ENCODE measurements around the gene WNT9A.
A peak's percentile ranks its signal among the peaks of the same experiment; 100 is the strongest.

Gene WNT9A

DNA sequence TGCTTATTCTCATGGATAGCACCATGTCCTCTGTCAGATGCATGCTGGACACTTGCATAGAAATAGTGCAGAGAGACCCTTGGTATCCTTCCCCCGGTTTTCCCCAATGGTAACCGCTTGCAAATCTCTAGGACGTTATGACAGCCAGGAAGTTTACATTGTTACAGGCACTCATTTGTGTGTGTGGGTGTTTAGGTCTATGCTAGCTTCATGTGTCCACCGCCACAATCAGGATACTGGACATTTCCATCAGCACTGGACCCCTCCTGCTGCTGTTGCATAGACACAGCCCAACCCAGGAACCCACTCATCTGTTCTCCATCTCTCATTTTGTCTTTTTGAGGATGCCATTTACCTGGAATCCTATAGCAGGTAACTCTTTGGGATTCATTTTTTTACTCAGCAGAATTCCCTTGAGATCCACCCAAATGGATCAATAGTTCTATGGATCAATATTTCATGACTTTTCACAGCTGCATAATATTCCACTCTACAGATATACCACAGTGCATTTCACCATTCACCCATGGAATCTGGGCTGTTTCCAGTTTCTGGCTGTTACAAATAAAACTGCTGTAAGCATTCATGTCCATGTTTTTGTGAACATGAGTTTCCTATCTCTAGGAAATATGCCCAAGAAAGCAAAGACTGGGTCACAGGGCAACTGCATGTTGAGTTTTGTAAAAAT is 6.6 kb upstream of the WNT9A start:
- no peak for DNase-seq (ENCODE audit: low spot score)

DNA sequence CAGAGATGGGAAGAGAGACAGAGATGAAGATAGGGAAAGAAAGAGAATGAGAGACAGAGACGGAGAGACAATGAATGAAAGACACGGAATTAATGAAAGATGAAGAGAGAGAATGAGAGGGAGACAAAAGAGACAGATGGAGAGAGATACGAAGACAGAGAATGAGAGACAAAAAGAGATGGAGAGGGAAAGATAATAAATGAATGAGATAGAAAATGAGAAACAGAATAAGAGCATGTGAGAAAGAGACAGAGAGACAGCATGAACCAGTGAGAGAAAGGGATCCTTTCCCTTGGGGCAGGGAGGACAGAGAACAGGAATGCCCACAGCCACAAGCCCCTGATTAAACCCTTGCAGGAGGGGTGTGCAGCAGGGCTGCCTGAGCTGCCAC is 5.3 kb upstream of the WNT9A start:
- no peak for DNase-seq (ENCODE audit: low spot score)

DNA sequence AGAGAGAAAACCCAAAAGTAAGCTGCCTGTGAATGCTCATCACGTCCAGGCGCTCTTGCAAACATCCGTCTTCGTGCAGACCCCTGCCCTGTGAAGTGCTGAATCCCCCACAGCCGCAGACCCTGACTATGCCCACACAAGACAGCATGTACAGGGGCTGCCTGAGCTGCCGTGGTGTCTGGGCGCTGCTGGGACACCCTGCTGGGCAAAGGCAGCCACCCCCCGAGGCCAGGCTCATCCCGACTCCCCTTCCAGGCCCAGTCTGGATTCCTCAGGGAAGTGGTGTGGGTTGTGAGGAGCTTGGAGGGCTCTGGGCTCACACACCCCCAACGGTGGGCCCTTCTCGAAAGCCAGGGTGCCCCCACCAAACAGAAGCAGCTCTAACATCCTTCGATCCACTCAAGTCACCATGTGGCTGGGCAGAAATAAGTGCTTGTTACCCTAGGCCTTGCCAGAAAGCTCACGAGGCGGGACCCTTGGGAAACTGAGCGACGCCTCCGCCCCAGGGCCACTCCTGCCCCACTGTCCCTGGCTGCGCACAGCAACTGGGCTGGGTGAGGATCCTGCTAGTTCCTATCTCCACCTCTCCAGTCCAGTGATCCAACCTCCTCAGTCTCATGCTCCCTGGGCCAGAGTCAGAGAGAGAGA is 4.8 kb upstream of the WNT9A start:
- DNase-seq (ENCODE audit: low spot score), result no peak

- no peak for DNase-seq (ENCODE audit: low spot score)
These were observed 4.1 kb upstream of the WNT9A start for GRCh38 chr1:227951624-227952373.

DNA sequence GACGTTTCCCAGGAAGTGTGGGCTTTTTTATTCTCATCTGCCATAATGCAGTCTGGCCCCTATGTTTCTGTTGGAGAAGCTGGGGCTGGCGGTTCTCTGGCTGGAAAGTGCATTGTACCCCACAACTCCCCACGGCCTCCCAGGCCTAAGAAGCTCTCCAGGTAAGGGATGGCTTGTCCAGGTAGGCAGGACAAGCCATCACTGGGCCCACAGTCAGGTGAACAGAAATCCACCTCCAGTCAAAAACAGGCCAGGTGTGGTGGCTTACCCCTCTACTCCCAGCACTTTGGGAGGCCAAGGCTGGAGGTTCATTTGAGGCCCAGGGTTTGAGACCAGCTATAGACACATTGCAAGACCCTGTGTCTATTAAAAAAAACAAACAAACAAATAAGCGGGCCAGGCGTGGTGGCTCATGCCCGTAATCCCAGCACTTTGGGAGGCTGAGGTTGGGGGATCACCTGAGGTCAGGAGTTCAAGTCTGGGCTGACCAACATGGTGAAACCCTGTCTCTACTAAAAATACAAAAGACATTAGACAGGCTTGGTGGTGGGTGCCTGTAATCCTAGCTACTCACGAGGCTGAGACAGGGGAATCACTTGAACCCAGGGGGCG is 3.1 kb upstream of the WNT9A start:
- no peak for DNase-seq (ENCODE audit: low spot score)

GRCh38 chr1:227949954-227950734 is 2.4 kb upstream of the WNT9A start:
- no peak for DNase-seq (ENCODE audit: low spot score)

DNA sequence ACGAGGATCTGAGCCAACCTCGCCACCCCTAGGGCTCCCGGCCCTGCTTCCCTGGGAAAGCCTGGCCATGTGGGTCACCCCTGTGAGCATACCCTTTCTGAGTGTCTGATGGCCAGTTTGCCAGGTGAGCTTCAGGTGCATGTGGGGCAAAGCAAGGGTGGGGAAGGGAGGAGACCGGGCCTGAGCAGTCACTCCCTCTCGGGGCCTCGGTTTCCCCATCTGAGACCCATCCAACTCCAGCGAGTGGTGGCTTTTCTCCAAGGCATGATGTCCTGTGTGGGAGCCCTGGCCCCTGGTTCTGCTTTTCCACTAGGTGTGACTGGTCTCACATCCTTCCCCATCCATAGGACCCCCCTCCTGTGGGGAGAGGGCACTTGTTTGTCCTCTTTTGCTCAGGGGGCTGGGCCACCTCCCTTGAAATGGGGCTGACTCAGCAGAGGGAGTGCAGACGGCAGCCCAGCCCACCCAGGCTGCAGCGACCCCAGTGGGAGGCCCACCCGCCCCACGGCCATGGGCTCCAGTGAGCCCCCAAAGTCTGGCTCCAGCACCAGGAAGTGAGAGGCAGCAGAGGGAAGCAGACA is 1.7 kb upstream of the WNT9A start:
- DNase-seq (ENCODE audit: low spot score), result no peak

DNA sequence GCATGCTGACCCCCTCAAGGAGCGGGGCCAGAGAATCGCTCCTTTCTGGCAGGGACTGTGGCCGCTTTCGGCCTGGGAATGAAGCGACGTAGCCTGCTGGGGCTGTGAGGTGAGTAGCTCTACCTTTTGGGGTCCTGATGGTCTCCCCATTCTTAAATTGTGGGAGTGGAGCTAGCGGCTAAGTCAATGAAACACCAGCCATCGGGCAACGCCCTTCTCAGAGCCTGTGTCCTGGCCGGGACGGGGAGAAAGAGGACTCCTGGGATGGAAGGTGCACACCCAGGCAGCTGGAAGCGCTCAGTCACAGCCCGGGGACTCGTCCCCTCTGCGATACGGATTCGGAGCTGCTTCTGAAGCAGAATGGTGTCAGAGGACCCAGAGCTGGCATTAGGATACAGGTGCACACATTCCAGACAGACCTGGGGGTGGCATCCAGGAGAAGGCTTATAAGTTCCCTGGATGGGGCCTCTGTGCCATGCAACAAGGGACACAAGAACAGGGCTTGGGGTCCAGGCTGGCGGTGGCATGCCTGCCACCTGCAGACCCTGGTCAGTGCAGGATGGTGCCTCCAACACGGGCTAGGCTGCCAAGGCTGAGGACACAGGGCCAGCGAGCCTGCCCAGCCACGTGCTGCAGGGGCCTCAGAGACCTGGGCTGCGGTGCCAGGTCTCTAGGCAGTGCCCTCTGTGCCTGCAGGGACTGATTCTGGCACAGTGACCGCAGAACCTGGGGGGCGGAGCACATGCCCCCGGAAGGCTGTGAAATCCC is 945 bp upstream of the WNT9A start:
- no peak for DNase-seq (ENCODE audit: low spot score)

DNA sequence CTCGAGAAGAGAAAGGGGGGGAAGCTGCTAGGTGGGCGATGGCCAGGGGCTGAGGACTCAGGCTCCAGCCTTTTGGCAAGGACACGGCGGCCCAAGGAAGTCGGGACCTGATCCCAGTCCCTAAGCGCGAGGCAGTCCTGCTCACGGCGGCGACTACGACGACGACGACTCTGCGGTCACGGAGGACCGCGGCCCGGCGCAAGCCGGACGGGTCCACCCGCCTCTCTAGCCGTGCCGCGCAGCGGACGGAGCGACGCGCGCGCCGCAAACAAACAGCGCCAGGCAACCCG is 401 bp downstream of the WNT9A start:
- DNase-seq (ENCODE audit: low spot score), result peak; percentile 69

DNA sequence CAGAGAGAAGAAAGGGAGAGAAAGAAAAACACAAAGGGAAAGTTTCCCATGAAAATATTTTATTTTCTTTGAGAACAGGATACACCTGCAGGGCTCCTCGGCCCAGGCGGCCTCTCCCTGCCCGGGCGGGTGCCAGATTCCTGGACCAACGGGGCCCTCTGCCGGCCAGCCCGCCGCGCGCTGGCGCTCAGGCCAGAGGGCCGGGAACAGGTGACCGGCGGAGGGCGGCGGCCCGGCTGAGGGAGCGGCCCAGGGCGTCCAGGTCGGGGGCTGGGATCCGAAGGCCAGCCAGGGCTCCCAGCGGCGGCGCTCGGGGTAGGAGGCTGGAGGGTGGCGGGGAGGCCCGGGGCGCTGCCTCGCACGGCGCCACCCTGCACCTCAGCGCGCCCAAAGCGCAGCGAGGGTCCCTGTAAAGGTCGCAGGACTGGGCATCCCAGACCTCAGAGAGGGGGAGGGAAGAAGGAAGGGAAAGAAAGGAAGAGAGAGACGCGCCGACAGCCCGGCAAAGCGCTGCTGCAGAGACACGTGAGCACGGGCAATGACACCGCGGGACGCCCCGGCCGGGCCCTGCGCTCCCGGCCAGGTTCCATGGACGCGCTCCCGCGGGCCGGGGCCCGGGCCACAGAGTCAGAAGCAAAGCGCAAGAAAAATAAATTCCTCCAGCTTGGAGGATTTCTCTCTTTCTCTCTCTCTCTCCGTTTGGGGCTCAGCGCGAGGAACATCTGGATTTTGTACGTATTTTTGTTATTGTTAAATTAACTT is 927 bp downstream of the WNT9A start:
- peak; percentile 96 for DNase-seq (ENCODE audit: low spot score)

DNA sequence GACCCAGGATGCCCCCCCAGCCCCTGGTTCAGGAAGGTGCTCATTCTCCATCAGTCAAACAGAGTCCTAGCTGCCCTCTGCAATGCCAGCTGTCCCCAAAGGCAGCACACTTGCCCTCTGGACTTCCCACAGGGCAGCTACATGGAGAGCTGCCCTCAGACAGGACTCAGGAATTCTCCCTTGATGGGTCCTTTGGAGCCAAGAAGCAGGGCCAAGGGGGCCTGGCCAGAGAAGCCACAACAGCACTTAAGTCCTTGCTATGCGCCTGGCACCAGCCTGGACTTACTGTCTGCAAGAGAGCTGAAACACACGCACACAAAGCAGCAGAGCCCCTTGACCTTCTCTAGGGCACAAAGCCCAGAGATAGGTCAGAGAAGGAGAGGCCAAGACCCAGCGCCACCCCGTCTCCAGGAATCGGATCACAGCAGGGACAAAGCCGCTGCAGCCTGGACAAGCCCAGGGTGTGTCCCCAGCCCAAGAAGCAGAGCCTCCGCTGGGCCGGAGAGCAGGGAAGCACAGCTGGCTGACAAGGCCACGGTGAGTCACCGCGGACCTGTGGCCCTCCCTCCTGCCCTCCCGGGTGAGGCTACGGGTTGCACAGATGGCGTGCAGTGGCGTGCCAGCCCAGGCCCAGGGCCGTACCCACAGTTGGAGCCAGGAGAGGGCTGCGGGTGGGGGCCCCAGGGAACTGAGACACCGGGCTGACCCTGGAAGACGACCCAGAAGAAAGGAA is 1.7 kb downstream of the WNT9A start:
- DNase-seq (ENCODE audit: low spot score), result no peak

DNA sequence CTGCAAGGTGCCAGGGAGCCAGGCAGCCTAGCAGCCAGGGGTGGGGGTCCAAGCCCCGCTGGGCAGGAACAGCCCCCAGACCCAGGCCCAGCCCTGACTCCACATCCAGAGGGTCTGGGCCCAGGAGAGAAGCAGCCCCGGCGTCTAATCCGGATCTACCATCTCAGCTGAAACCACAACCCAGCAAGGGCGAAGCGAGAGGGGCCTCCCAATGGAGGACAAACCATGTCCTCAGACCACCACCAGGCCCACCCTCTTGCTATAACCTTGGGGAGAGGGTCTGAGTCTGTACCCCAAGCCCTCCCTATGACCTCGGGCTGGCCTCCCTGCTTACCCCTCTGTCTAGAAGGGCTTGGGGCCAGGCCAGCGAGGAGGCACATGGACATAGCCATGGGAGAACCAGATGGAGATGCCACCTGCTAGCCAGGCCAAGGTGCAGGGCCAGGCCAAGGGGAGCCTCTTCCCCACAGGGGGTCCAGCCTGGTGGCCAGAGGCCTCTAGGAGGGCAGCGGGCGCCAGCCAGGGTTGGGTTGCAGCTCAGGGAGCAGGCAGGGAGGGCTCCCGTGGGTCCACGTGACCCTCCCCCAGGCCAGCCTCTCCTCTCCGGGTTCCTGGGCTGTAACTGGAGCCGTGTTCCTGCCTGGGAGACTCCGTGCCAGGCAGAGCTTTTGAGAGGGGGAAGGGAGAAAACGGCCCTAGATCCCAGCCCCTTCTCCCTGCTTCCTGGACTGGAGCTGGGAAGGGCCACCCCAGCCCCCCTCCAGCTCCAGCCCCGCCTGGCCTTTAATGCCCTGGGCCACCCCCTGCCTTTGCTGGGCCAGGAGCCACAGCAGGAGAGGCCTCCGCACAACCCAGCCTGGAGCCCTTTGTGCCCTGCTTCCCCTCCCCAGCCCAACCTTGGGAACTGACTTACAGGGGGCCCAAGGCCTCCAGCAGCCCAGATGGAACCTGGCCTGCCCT is 2.5 kb downstream of the WNT9A start:
- DNase-seq (ENCODE audit: low spot score), result no peak

DNA sequence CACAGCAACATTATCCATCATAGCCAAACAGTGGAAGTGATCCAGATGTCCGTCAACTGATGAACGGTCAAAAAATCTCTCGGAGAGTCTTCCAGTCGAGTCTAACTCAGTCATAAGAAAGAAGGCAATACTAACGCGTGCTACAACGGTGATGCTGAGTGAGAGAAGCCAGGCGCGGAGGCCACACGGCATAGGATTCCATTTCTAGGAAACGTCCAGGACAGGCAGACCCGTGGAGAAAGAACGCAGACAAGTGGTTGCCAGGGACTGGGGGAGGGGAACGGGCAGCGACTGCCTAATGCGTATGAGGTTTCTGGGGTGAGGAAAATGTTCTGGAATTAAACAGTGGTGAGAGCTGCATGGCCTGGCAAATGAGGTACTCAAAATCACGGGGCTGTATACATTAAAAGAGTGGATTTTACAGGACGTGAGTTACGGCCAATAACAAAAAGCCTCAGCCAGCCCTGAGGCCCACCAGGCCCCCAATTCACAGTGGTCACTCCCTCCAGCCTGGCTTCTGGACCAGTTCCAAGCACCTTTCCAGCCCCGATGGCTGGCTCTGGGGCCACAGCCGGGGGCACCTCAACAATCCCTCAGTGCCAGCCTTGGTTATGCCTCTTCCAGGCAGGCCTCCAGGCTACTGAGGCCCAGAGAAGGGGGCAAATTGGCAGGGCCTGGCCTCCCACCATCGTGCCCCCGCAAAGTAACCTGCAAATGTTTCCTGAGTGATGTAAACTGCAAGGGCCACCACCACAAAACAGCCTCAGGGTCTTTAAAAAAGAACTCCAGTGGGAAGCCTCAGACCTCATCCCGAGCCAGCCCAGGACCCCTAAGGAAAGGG is 3.4 kb downstream of the WNT9A start:
- no peak for DNase-seq (ENCODE audit: low spot score)

DNA sequence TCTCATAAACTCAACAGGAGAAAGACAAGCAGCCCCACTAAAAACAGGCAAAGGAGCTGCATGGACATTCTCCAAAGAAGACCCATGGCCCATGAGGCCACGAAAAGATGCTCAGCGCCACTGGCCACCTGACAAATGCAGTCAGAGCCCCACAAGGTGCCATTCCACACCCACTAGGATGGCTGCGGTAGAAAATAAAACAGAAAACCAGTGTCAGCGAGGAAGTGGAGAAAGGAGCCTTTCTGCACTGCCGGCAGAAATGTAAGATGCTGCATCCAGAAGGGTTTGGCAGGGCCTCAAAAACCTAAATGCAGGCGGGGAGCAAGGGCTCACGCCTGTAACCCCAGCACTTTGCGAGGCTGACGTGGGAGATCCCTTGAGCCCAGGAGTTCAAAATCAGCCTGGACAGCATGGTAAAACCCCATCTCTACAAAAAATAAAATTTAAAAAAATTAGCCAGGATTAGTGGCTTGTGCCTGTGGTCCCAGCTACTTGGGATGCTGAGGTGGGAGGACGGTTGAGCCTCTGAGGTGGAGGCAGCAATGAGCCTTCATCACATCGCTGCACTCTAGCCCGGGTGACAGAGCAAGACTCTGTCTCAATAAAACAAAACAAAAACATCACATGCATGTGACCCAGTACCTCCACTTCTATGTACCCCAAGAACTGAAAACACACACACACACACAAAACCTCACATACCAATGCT is 4.2 kb downstream of the WNT9A start:
- DNase-seq (ENCODE audit: low spot score), result no peak

DNA sequence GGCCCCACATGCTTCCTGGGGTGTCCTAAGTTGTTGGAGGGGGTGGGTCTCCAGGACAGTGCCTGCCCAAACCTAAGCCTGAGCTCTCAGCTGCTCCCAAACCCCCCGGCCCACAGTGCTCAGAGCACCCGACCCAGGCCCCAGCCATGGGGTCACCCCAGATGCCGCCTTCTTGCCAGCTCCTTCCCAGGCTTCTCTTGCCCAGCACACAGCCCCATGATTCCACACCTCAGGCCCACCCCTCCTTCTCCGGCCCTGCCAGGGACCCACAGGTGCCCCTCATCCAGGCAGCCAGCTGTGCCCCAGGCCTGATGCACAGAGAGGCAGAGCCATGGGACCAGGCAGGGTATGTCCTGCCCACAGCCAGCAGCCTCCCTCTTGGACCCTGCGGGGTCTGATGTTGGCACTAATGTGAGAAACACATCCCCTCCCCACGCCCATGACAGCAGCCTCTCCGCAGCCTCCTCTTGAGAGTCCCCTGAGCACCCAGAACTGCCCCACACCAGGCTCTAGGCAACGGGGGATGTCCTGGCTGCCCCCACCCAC is 4.9 kb downstream of the WNT9A start:
- no peak for DNase-seq (ENCODE audit: low spot score)

DNA sequence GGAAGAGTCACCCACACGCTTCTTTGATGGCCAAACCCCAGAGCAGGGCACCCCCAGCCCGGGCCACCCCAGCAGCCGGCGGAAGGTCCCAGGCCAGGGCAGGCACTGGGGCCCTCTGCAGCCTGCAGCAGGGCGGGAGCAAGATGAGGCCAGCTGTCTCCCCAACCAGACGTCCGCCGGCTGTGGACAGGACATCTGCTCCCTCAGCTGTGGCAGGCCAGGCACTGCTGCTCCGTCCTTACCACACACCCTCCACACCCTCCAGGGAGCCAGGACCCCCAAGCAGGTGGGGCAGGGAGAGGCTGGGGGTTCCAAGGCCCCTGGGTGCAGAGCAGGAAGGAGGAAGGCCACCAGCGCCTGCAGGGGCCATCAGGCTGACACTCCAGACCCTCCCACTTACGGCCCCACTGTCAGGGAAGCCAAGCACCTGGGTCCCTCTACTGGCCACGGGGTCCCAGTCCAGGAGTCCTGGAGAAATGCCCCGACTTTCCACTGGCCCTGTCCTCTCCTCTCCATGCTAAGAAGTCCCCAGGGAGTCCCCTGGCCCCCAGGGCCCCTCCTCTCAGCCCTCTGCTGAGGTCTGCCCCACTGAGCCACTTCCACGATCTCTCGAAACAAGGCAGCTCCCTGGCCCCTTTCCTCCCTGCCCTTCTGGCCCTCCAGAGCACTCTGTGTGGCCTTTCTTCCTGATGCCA is 5.6 kb downstream of the WNT9A start:
- DNase-seq (ENCODE audit: low spot score), result no peak

All from HuH-7.5 (cell line).